HEK293 (cell line): Measurements from ENCODE around the gene CNOT2.

Experiments used
- CTCF ChIA-PET: fragments of 350-600 bp; formaldehyde crosslinking; extraction: SDS; loops from one replicate; lab custom pipeline; 2021; ENCODE audit warnings: antibody characterized with exemption; lab: Yijun Ruan, JAX
- POLR2A ChIA-PET: fragments of 300-600 bp; formaldehyde crosslinking; extraction: SDS; loops from one replicate; lab custom pipeline; 2020; ENCODE audit warnings: antibody characterized with exemption, inconsistent platforms; lab: Yijun Ruan, JAX
- H3K27ac ChIP-seq: fragments of 200-500 bp; sonication (Bioruptor generic); 2 replicates; pipeline ENCODE4 v1.5.1; 2014; ENCODE audit warnings: low read depth, low read length, control low read depth, inconsistent platforms; ENCODE audit errors: extremely low read depth
- H3K36me3 ChIP-seq, 2 experiments: fragments of 200-500 bp in 1 of 2; sonication (Bioruptor generic) in 1 of 2; 1 replicate in 1 of 2; 2 replicates in 1 of 2; pipeline ENCODE4 v1.5.1; 2014 to 2017; ENCODE audit warnings: inconsistent platforms in 2 of 2, low read length in 2 of 2; ENCODE audit not compliant: control insufficient read depth in 2 of 2, insufficient read depth in 1 of 2
- H3K4me1 ChIP-seq: fragments of 200-500 bp; sonication (Bioruptor generic); 2 replicates; pipeline ENCODE4 v1.5.1; 2014; ENCODE audit warnings: mild to moderate bottlenecking, low read length, inconsistent platforms; ENCODE audit not compliant: control insufficient read depth, insufficient read depth
- H3K4me3 ChIP-seq: 2 replicates; pipeline ENCODE4 v1.5.1; 2011; ENCODE audit warnings: low read depth, mild to moderate bottlenecking, control low read depth, low read length, moderate library complexity
- H3K9me3 ChIP-seq: fragments of 200-500 bp; sonication (Bioruptor generic); 2 replicates; pipeline ENCODE4 v1.5.1; 2014; ENCODE audit warnings: low read depth, low read length, inconsistent platforms; ENCODE audit not compliant: control insufficient read depth, insufficient read depth
- CTCF ChIP-seq: fragments of 450-650 bp; formaldehyde crosslinking; IDR thresholded peaks from 2 replicates; pipeline ENCODE4 v1.5.1; 2016; ENCODE audit warnings: missing biosample characterization, missing genetic modification characterization
- FEZF1 ChIP-seq: fragments of 450-650 bp; formaldehyde crosslinking; IDR thresholded peaks from 2 replicates; pipeline ENCODE4 v1.5.1; 2016; ENCODE audit warnings: missing biosample characterization, missing genetic modification characterization
- GLIS1 ChIP-seq: fragments of 450-650 bp; formaldehyde crosslinking; IDR thresholded peaks from 2 replicates; pipeline ENCODE4 v1.5.1; 2016; ENCODE audit warnings: missing biosample characterization, missing genetic modification characterization
- HOXC10 ChIP-seq: sonication (generic); formaldehyde crosslinking; IDR thresholded peaks from 2 replicates; pipeline ENCODE4 v1.8.1; 2023; ENCODE audit warnings: mild to moderate bottlenecking, missing genetic modification reagents
- OVOL3 ChIP-seq: fragments of 450-650 bp; formaldehyde crosslinking; IDR thresholded peaks from 2 replicates; pipeline ENCODE4 v1.5.1; 2016; ENCODE audit warnings: missing biosample characterization, missing genetic modification characterization
- ZBTB20 ChIP-seq: fragments of 450-650 bp; formaldehyde crosslinking; IDR thresholded peaks from 2 replicates; pipeline ENCODE4 v1.5.1; 2016; ENCODE audit warnings: missing biosample characterization, missing genetic modification characterization
- ZFP69B ChIP-seq: fragments of 450-650 bp; formaldehyde crosslinking; IDR thresholded peaks from 2 replicates; pipeline ENCODE4 v1.5.1; 2016; ENCODE audit warnings: missing biosample characterization, missing genetic modification characterization
- ZNF138 ChIP-seq: fragments of 450-650 bp; formaldehyde crosslinking; IDR thresholded peaks from 2 replicates; pipeline ENCODE4 v1.5.1; 2016; ENCODE audit warnings: missing biosample characterization, missing genetic modification characterization, borderline replicate concordance
- ZNF221 ChIP-seq: fragments of 450-650 bp; formaldehyde crosslinking; IDR thresholded peaks from 2 replicates; pipeline ENCODE4 v1.5.1; 2017; ENCODE audit warnings: missing biosample characterization, missing genetic modification characterization, borderline replicate concordance
- ZNF26 ChIP-seq: fragments of 450-650 bp; formaldehyde crosslinking; IDR thresholded peaks from 2 replicates; pipeline ENCODE4 v1.5.1; 2016; ENCODE audit warnings: missing biosample characterization, missing genetic modification characterization
- ZNF311 ChIP-seq: fragments of 450-650 bp; formaldehyde crosslinking; IDR thresholded peaks from 2 replicates; pipeline ENCODE4 v1.5.1; 2017; ENCODE audit warnings: missing biosample characterization, missing genetic modification characterization, borderline replicate concordance
- ZNF404 ChIP-seq: fragments of 450-650 bp; formaldehyde crosslinking; IDR thresholded peaks from 2 replicates; pipeline ENCODE4 v1.5.1; 2017; ENCODE audit warnings: missing biosample characterization, missing genetic modification characterization
- ZNF544 ChIP-seq: fragments of 450-650 bp; formaldehyde crosslinking; IDR thresholded peaks from 2 replicates; pipeline ENCODE4 v1.5.0; 2017; ENCODE audit warnings: missing biosample characterization, missing genetic modification characterization
- ZNF585B ChIP-seq: fragments of 450-650 bp; formaldehyde crosslinking; IDR thresholded peaks from 2 replicates; pipeline ENCODE4 v1.5.1; 2016; ENCODE audit warnings: missing biosample characterization, missing genetic modification characterization
- ZNF596 ChIP-seq: fragments of 450-650 bp; IDR thresholded peaks from 2 replicates; pipeline ENCODE4 v1.5.0; 2018; ENCODE audit warnings: missing biosample characterization, mild to moderate bottlenecking, missing genetic modification characterization, moderate library complexity
- ZNF76 ChIP-seq: fragments of 450-650 bp; formaldehyde crosslinking; IDR thresholded peaks from 2 replicates; pipeline ENCODE4; 2016; ENCODE audit warnings: low read depth, missing biosample characterization, missing genetic modification characterization, borderline replicate concordance
- ZNF791 ChIP-seq: fragments of 450-650 bp; formaldehyde crosslinking; IDR thresholded peaks from 2 replicates; pipeline ENCODE4 v1.5.1; 2016; ENCODE audit warnings: missing biosample characterization, missing genetic modification characterization
- ZSCAN4 ChIP-seq: fragments of 450-650 bp; formaldehyde crosslinking; IDR thresholded peaks from 2 replicates; pipeline ENCODE4 v1.5.1; 2017; ENCODE audit warnings: missing biosample characterization, missing genetic modification characterization
- TF ChIP-seq, protein P1 (sequence below): fragments of 450-650 bp; formaldehyde crosslinking; conservative IDR thresholded peaks from 2 replicates; pipeline ENCODE4 v1.5.1; 2016; ENCODE audit warnings: low read depth, missing biosample characterization, missing genetic modification characterization
- TF ChIP-seq, protein P2 (sequence below): fragments of 450-650 bp; formaldehyde crosslinking; IDR thresholded peaks from 2 replicates; pipeline ENCODE4 v1.5.1; 2016; ENCODE audit warnings: missing biosample characterization, missing genetic modification characterization
- TF ChIP-seq, protein P3 (sequence below): fragments of 450-650 bp; formaldehyde crosslinking; IDR thresholded peaks from 2 replicates; pipeline ENCODE4 v1.5.1; 2016; ENCODE audit warnings: missing biosample characterization, missing genetic modification characterization
- TF ChIP-seq, protein P4 (sequence below): fragments of 450-650 bp; formaldehyde crosslinking; IDR thresholded peaks from 2 replicates; pipeline ENCODE4 v1.5.1; 2016; ENCODE audit warnings: missing biosample characterization, missing genetic modification characterization

Gene CNOT2

GRCh38 chr12:70338531-70338930 is 95.3 kb downstream of the CNOT2 start:
- no peak for TF ChIP-seq ZNF596 (tag by site-specific recombination)
- TF ChIP-seq, protein P1, sequence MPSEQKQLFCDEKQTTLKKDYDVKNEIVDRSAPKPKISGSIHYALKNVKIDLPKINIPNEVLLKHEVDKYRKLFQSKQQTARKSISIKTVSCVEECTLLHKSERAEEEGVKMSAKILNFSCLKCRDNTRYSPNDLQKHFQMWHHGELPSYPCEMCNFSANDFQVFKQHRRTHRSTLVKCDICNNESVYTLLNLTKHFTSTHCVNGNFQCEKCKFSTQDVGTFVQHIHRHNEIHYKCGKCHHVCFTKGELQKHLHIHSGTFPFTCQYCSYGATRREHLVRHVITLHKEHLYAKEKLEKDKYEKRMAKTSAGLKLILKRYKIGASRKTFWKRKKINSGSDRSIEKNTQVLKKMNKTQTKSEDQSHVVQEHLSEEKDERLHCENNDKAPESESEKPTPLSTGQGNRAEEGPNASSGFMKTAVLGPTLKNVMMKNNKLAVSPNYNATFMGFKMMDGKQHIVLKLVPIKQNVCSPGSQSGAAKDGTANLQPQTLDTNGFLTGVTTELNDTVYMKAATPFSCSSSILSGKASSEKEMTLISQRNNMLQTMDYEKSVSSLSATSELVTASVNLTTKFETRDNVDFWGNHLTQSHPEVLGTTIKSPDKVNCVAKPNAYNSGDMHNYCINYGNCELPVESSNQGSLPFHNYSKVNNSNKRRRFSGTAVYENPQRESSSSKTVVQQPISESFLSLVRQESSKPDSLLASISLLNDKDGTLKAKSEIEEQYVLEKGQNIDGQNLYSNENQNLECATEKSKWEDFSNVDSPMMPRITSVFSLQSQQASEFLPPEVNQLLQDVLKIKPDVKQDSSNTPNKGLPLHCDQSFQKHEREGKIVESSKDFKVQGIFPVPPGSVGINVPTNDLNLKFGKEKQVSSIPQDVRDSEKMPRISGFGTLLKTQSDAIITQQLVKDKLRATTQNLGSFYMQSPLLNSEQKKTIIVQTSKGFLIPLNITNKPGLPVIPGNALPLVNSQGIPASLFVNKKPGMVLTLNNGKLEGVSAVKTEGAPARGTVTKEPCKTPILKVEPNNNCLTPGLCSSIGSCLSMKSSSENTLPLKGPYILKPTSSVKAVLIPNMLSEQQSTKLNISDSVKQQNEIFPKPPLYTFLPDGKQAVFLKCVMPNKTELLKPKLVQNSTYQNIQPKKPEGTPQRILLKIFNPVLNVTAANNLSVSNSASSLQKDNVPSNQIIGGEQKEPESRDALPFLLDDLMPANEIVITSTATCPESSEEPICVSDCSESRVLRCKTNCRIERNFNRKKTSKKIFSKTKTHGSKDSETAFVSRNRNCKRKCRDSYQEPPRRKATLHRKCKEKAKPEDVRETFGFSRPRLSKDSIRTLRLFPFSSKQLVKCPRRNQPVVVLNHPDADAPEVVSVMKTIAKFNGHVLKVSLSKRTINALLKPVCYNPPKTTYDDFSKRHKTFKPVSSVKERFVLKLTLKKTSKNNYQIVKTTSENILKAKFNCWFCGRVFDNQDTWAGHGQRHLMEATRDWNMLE (tag by site-specific recombination), result no peak
- TF ChIP-seq, protein P2, sequence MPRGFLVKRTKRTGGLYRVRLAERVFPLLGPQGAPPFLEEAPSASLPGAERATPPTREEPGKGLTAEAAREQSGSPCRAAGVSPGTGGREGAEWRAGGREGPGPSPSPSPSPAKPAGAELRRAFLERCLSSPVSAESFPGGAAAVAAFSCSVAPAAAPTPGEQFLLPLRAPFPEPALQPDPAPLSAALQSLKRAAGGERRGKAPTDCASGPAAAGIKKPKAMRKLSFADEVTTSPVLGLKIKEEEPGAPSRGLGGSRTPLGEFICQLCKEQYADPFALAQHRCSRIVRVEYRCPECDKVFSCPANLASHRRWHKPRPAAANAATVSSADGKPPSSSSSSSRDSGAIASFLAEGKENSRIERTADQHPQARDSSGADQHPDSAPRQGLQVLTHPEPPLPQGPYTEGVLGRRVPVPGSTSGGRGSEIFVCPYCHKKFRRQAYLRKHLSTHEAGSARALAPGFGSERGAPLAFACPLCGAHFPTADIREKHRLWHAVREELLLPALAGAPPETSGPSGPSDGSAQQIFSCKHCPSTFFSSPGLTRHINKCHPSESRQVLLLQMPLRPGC (tag by site-specific recombination), result no peak
- no peak for TF ChIP-seq ZSCAN4 (tag by site-specific recombination)
- TF ChIP-seq ZNF585B (tag by site-specific recombination), result no peak
- TF ChIP-seq ZFP69B (tag by site-specific recombination), result no peak
- TF ChIP-seq ZNF221, result no peak
- TF ChIP-seq GLIS1 (tag by site-specific recombination), result no peak
- TF ChIP-seq ZNF544 (tag by site-specific recombination), result no peak
- no peaks in the 10 kb centered on the region for H3K9me3 ChIP-seq
- no peaks in the 10 kb centered on the region for H3K4me1 ChIP-seq
- peaks cover 12 to 61% of the 10 kb centered on the region in 2 experiments for H3K36me3 ChIP-seq
- H3K4me3 ChIP-seq, result no peak overlapping the region
- H3K27ac ChIP-seq, result no peak overlapping the region
- ChIA-PET POLR2A (no interaction called here), CTCF (interaction anchor here (0.6 to 1.2 kb wide), 2 partner anchors 417 to 459 kb away, joined by 3 to 4 read pairs; no protein-coding TSS in a partner anchor)

DNA sequence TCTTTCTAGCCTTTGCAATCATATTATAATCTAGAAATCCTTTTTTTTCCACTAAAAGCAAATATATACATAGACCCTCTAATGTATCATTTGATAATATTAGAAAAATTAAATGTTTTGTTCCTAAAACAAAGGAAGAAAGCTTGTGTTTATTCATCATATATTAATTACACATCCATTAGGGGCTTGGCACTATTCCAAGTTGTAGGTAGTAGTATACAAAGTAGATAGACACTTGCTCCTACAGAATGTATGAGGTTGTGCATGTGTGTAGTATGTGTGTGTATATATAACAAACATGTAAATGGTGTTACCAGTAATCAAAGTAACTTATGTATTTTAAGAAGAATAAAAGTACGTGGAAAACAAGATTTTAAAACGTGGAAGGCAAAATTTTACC is 107.8 kb downstream of the CNOT2 start:
- POLR2A ChIA-PET, result no interaction called here
- Histone ChIP-seq H3K4me1 (no peaks in the 10 kb centered on the region), H3K4me3 (no peak overlapping the region), H3K27ac (no peak overlapping the region), H3K9me3 (no peaks in the 10 kb centered on the region), H3K36me3 (peaks cover 28 to 30% of the 10 kb centered on the region in 2 experiments)
- CTCF ChIA-PET, result no interaction called here
- TF ChIP-seq ZNF596 (tag by site-specific recombination), result no peak
- no peak for TF ChIP-seq ZNF791 (tag by site-specific recombination)
- TF ChIP-seq ZNF26 (tag by site-specific recombination), result no peak
- TF ChIP-seq, protein P3, sequence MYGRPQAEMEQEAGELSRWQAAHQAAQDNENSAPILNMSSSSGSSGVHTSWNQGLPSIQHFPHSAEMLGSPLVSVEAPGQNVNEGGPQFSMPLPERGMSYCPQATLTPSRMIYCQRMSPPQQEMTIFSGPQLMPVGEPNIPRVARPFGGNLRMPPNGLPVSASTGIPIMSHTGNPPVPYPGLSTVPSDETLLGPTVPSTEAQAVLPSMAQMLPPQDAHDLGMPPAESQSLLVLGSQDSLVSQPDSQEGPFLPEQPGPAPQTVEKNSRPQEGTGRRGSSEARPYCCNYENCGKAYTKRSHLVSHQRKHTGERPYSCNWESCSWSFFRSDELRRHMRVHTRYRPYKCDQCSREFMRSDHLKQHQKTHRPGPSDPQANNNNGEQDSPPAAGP, result no peak
- no peak for TF ChIP-seq ZBTB20 (tag by site-specific recombination)
- TF ChIP-seq CTCF (tag by site-specific recombination), result no peak
- no peak for TF ChIP-seq HOXC10 (CRISPR knock-in tag)
- no peak for TF ChIP-seq ZNF76 (tag by site-specific recombination)
- no peak for TF ChIP-seq ZNF138 (tag by site-specific recombination)
- no peak for TF ChIP-seq ZNF404
- no peak for TF ChIP-seq FEZF1
- TF ChIP-seq, protein P4, sequence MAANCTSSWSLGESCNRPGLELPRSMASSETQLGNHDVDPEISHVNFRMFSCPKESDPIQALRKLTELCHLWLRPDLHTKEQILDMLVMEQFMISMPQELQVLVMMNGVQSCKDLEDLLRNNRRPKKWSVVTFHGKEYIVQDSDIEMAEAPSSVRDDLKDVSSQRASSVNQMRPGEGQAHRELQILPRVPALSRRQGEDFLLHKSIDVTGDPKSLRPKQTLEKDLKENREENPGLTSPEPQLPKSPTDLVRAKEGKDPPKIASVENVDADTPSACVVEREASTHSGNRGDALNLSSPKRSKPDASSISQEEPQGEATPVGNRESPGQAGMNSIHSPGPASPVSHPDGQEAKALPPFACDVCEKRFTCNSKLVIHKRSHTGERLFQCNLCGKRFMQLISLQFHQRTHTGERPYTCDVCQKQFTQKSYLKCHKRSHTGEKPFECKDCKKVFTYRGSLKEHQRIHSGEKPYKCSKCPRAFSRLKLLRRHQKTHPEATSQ (tag by site-specific recombination), result no peak
- TF ChIP-seq ZNF311 (tag by site-specific recombination), result no peak
- no peak for TF ChIP-seq OVOL3 (tag by site-specific recombination)
